Calu3 (cell line): ENCODE measurements around the gene KRTAP19-7. TPM values are rescaled to one million over a fixed set of nuclear protein-coding genes. Genes with fewer than 3 reads are reported as not detected.

ENCODE experiments used
- BruUV-seq: library from RNA; stranded (reverse); fragments of 400-500 nt; replicated peaks from 2 replicates; lab custom pipeline; 2021; lab: Mats Ljungman, UMichigan
- CTCF ChIA-PET: fragments of 300-600 bp; sonication (Branson Sonifier 250); formaldehyde crosslinking; loops from one replicate; lab custom pipeline; 2022; ENCODE audit warnings: antibody characterized with exemption; lab: Charles Lee
- DNase-seq: peaks from one replicate; pipeline ENCODE4 v3.0.0; 2022
- H3K27ac Mint-ChIP-seq: one replicate; pipeline ENCODE4 v1.8.0; 2022; ENCODE audit warnings: mixed read lengths; ENCODE audit not compliant: unreplicated experiment
- H3K27me3 Mint-ChIP-seq: one replicate; pipeline ENCODE4 v1.8.0; 2022; ENCODE audit warnings: mixed read lengths; ENCODE audit not compliant: unreplicated experiment
- H3K36me3 Mint-ChIP-seq: one replicate; pipeline ENCODE4 v1.8.0; 2022; ENCODE audit warnings: mild to moderate bottlenecking, moderate library complexity, mixed read lengths; ENCODE audit not compliant: insufficient read depth, unreplicated experiment
- H3K4me1 Mint-ChIP-seq: one replicate; pipeline ENCODE4 v1.8.0; 2022; ENCODE audit warnings: mild to moderate bottlenecking, low read depth, mixed read lengths; ENCODE audit not compliant: unreplicated experiment
- H3K4me3 Mint-ChIP-seq: one replicate; pipeline ENCODE4 v1.8.0; 2022; ENCODE audit warnings: mild to moderate bottlenecking, low read depth, moderate library complexity, mixed read lengths; ENCODE audit not compliant: unreplicated experiment
- H3K9me3 Mint-ChIP-seq: one replicate; pipeline ENCODE4 v1.8.0; 2022; ENCODE audit warnings: low read depth, mixed read lengths; ENCODE audit not compliant: unreplicated experiment
- intact Hi-C: fragments of 100-400 bp; cut with micrococcal nuclease; formaldehyde crosslinking; loops from one replicate; pipeline ENCODE4 v1.10.0; 2022; ENCODE audit not compliant: unreplicated experiment
- total RNA-seq: library from RNA; stranded (reverse); gene quantifications from 2 replicates; pipeline ENCODE4 v1.2.3, GENCODE V29; 2022
- TF ChIP-seq, protein P1 (sequence below): fragments of 200-600 bp; IDR thresholded peaks from one replicate; pipeline ENCODE4 v1.8.0; 2022; ENCODE audit warnings: antibody characterized with exemption; ENCODE audit not compliant: unreplicated experiment

KRTAP19-7 gene
- total RNA-seq, 1 experiment from 2014 or later = not detected

- no TSS peak for BruUV-seq
- intact Hi-C loops = no loop called here
- TF ChIP-seq, protein P1, sequence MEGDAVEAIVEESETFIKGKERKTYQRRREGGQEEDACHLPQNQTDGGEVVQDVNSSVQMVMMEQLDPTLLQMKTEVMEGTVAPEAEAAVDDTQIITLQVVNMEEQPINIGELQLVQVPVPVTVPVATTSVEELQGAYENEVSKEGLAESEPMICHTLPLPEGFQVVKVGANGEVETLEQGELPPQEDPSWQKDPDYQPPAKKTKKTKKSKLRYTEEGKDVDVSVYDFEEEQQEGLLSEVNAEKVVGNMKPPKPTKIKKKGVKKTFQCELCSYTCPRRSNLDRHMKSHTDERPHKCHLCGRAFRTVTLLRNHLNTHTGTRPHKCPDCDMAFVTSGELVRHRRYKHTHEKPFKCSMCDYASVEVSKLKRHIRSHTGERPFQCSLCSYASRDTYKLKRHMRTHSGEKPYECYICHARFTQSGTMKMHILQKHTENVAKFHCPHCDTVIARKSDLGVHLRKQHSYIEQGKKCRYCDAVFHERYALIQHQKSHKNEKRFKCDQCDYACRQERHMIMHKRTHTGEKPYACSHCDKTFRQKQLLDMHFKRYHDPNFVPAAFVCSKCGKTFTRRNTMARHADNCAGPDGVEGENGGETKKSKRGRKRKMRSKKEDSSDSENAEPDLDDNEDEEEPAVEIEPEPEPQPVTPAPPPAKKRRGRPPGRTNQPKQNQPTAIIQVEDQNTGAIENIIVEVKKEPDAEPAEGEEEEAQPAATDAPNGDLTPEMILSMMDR = no peak
Observed at GRCh38 chr21:30592140-30592539, 31.0 kb upstream of the KRTAP19-7 start, which contains the start of gene KRTAP6-3. KRTAP6-3 (plus strand) TSS chr21:30592440; CDS start chr21:30592446, 6 bp downstream.

DNA sequence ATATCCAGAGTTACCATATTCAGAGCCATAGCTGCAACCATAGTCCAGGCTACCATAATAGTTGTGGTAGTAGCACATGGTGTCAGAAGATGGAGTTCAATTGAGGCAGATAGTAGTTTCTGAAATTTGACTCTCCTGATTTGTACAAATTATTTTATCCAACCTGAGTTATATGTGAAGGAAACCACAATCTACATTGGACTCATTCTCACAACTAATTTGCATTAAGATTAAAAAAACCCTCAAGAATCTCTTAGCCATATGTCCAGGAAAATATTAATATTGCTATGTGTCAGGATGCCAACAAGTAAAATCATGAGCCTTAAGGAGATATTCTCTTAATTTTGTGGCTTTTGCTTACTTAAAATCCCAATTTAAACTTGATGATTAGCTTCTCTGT is 29.2 kb upstream of the KRTAP19-7 start, which contains the start of gene KRTAP22-2:
TSS of gene KRTAP22-2 (minus strand) at position 101 of the 400 bp plus-strand sequence.
- Mint-ChIP-seq H3K36me3 (no peaks in the 10 kb centered on the region), H3K27me3 (no peaks in the 10 kb centered on the region), H3K4me1 (no peaks in the 10 kb centered on the region), H3K27ac (no peak within 1 kb of the TSS), H3K4me3 (no peak within 1 kb of the TSS), H3K9me3 (peaks cover 4% of the 10 kb centered on the region)
- intact Hi-C loops = no loop called here
- no peak for DNase-seq
- BruUV-seq = no TSS peak
- CTCF ChIA-PET = no interaction called here
- TF ChIP-seq, protein P1 = no peak

More at GRCh38 chr21:30592140-30592539, 31.0 kb upstream of the KRTAP19-7 start, which contains the start of gene KRTAP6-3:
- CTCF ChIA-PET = no interaction called here
- no peaks in the 10 kb centered on the region for H3K36me3 Mint-ChIP-seq
- H3K27me3 Mint-ChIP-seq = no peaks in the 10 kb centered on the region
- DNase-seq = no peak
- H3K4me1 Mint-ChIP-seq = no peaks in the 10 kb centered on the region
- H3K27ac Mint-ChIP-seq = no peak within 1 kb of the TSS
- no peak within 1 kb of the TSS for H3K4me3 Mint-ChIP-seq
- peaks cover 4% of the 10 kb centered on the region for H3K9me3 Mint-ChIP-seq

- CTCF ChIA-PET = no interaction called here
- no peaks in the 10 kb centered on the region for H3K27me3 Mint-ChIP-seq
- TF ChIP-seq, protein P1 = no peak
- H3K36me3 Mint-ChIP-seq = no peaks in the 10 kb centered on the region
- no peak overlapping the region for H3K27ac Mint-ChIP-seq
- peaks cover 4% of the 10 kb centered on the region for H3K9me3 Mint-ChIP-seq
- no TSS peak for BruUV-seq
- no peak for DNase-seq
- intact Hi-C loops = no loop called here
- no peak overlapping the region for H3K4me3 Mint-ChIP-seq
- no peaks in the 10 kb centered on the region for H3K4me1 Mint-ChIP-seq
Observed at GRCh38 chr21:30582870-30583269, 21.8 kb upstream of the KRTAP19-7 start.

DNA sequence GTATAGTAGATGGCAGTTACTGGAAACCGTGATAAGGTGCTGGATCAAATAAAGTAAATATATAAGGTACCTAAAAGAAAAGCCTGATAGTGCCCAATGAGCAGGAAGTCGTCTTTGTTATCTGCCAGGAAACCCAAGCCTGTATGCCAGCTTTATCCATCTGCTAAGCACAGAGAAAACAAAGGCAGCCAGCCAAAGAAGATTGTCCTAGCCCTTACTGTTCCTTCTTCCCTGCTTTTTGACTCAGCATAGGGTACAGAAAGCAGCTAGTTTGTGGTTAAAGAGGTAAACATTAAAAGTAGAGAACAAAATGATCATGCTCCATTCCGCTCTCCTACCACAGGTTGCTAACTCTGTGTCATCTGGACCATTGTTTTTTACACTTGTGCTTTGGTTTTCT is 19.0 kb upstream of the KRTAP19-7 start:
- no peak overlapping the region for H3K4me3 Mint-ChIP-seq
- no peak for DNase-seq
- no peak overlapping the region for H3K27ac Mint-ChIP-seq
- no TSS peak for BruUV-seq
- H3K27me3 Mint-ChIP-seq = no peaks in the 10 kb centered on the region
- CTCF ChIA-PET = no interaction called here
- no peaks in the 10 kb centered on the region for H3K36me3 Mint-ChIP-seq
- peaks cover 4% of the 10 kb centered on the region for H3K9me3 Mint-ChIP-seq
- intact Hi-C loops = no loop called here
- H3K4me1 Mint-ChIP-seq = no peaks in the 10 kb centered on the region
- TF ChIP-seq, protein P1 = no peak
